GM23338 (cell line): ENCODE results near the gene RBM3. TPM values are rescaled to one million over a fixed set of nuclear protein-coding genes. Genes with fewer than 3 reads are reported as not detected.

Source experiments
- ATAC-seq: fragments of 200-7000 bp; cut with Tn5 transposase; 3 replicates; pipeline ENCODE4 v1.9.1; 2020
- DNase-seq: peaks from one replicate; pipeline ENCODE4 v3.0.0-alpha.2; 2015; ENCODE audit warnings: low spot score
- H2AFZ ChIP-seq: fragments of 200-600 bp; sonication (generic); 2 replicates; pipeline ENCODE4 v1.8.0; 2016; ENCODE audit warnings: antibody characterized with exemption, mild to moderate bottlenecking, moderate library complexity
- H3F3A ChIP-seq: fragments of 200-600 bp; sonication (generic); replicated peaks from 2 replicates; pipeline ENCODE4 v1.8.0; 2017; ENCODE audit warnings: antibody characterized with exemption, mixed run types, low read depth
- H3K27ac ChIP-seq: fragments of 200-600 bp; sonication (generic); 2 replicates; pipeline ENCODE4 v1.6.1; 2016; ENCODE audit warnings: low read depth
- H3K27me3 ChIP-seq: fragments of 200-600 bp; sonication (generic); 2 replicates; pipeline ENCODE4 v1.8.0; 2016; ENCODE audit warnings: mild to moderate bottlenecking, mixed run types, moderate library complexity; ENCODE audit not compliant: insufficient read depth
- H3K36me3 ChIP-seq: fragments of 200-600 bp; sonication (generic); 2 replicates; pipeline ENCODE4 v1.8.0; 2016; ENCODE audit warnings: mild to moderate bottlenecking; ENCODE audit not compliant: insufficient read depth
- H3K4me1 ChIP-seq: fragments of 200-600 bp; sonication (generic); 2 replicates; pipeline ENCODE4 v1.8.0; 2016; ENCODE audit warnings: mild to moderate bottlenecking, moderate library complexity; ENCODE audit not compliant: insufficient read depth
- H3K4me2 ChIP-seq: fragments of 200-600 bp; sonication (generic); 2 replicates; pipeline ENCODE4 v1.7.1; 2017; ENCODE audit warnings: mixed run types
- H3K4me3 ChIP-seq: fragments of 200-600 bp; sonication (generic); 2 replicates; pipeline ENCODE4 v1.6.1; 2016; ENCODE audit warnings: mixed run types
- H3K79me2 ChIP-seq: fragments of 200-600 bp; sonication (generic); replicated peaks from 2 replicates; pipeline ENCODE4 v1.8.0; 2017; ENCODE audit warnings: mild to moderate bottlenecking; ENCODE audit not compliant: insufficient read depth
- H3K9me2 ChIP-seq: fragments of 200-600 bp; sonication (generic); 2 replicates; pipeline ENCODE4 v1.8.0; 2017; ENCODE audit not compliant: insufficient read depth
- H4K20me1 ChIP-seq: fragments of 200-600 bp; sonication (generic); replicated peaks from 2 replicates; pipeline ENCODE4 v1.8.0; 2017; ENCODE audit warnings: mild to moderate bottlenecking; ENCODE audit not compliant: insufficient read depth
- H3K27ac Mint-ChIP-seq: 2 replicates; pipeline ENCODE4 v1.8.0; 2020; ENCODE audit warnings: inconsistent platforms, mild to moderate bottlenecking, moderate library complexity, mixed read lengths
- H3K27me3 Mint-ChIP-seq: 3 replicates; pipeline ENCODE4 v1.8.0; 2022; ENCODE audit warnings: low read depth, mild to moderate bottlenecking, moderate library complexity, mixed read lengths, inconsistent platforms; ENCODE audit not compliant: insufficient read depth, poor library complexity
- H3K36me3 Mint-ChIP-seq: 3 replicates; pipeline ENCODE4 v1.8.0; 2021; ENCODE audit warnings: low read depth, mild to moderate bottlenecking, inconsistent platforms, moderate library complexity, mixed read lengths
- H3K4me1 Mint-ChIP-seq: 3 replicates; pipeline ENCODE4 v1.8.0; 2020; ENCODE audit warnings: mild to moderate bottlenecking, inconsistent platforms, mixed read lengths
- H3K4me3 Mint-ChIP-seq: 3 replicates; pipeline ENCODE4 v1.8.0; 2021; ENCODE audit warnings: moderate library complexity, mild to moderate bottlenecking, inconsistent platforms, mixed read lengths
- H3K9me3 Mint-ChIP-seq: 3 replicates; pipeline ENCODE4 v1.8.0; 2020; ENCODE audit warnings: moderate library complexity, mild to moderate bottlenecking, inconsistent platforms, mixed read lengths
- CREB1 ChIP-seq: fragments of 250-450 bp; sonication (Bioruptor Pico); IDR thresholded peaks from 2 replicates; pipeline ENCODE4 v1.5.0; 2020; ENCODE audit warnings: low read depth, mild to moderate bottlenecking, moderate library complexity
- EZH2 ChIP-seq: fragments of 200-600 bp; sonication (generic); IDR thresholded peaks from one replicate; pipeline ENCODE4 v1.8.0; 2017; ENCODE audit warnings: antibody characterized with exemption, mild to moderate bottlenecking, low read depth; ENCODE audit not compliant: unreplicated experiment
- EZH2phosphoT487 ChIP-seq: fragments of 200-600 bp; sonication (generic); IDR thresholded peaks from one replicate; pipeline ENCODE4 v1.8.1; 2018; ENCODE audit warnings: antibody characterized with exemption; ENCODE audit not compliant: unreplicated experiment
- JUNB ChIP-seq: IDR thresholded peaks from one replicate; pipeline ENCODE4 v1.6.1; 2016; ENCODE audit warnings: antibody characterized with exemption; ENCODE audit not compliant: unreplicated experiment
- NANOG ChIP-seq: IDR thresholded peaks from 2 replicates; pipeline ENCODE4 v1.6.1; 2016; ENCODE audit warnings: antibody characterized with exemption, borderline replicate concordance
- POLR2AphosphoS5 ChIP-seq: IDR thresholded peaks from 2 replicates; pipeline ENCODE4 v1.6.1; 2016; ENCODE audit warnings: antibody characterized with exemption, low read depth
- STAT1 ChIP-seq: IDR thresholded peaks from one replicate; pipeline ENCODE4 v1.6.1; 2016; ENCODE audit warnings: antibody characterized with exemption; ENCODE audit not compliant: unreplicated experiment
- ZNF114 ChIP-seq: fragments of 250-450 bp; sonication (Bioruptor Pico); IDR thresholded peaks from 2 replicates; pipeline ENCODE4 v1.5.0; 2020; ENCODE audit warnings: mild to moderate bottlenecking, moderate library complexity
- ZNF331 ChIP-seq: fragments of 250-450 bp; sonication (Bioruptor Pico); IDR thresholded peaks from 2 replicates; pipeline ENCODE4 v1.5.0; 2020; ENCODE audit warnings: low read depth, mild to moderate bottlenecking, moderate library complexity
- polyA plus RNA-seq: library from polyadenylated mRNA; unstranded; fragments of >200 nt; fragmentation: Nextera tagmentation; extraction: Ambion mirVana; gene quantifications from 2 replicates; pipeline ENCODE4 v1.2.1, GENCODE V29; 2016
- total RNA-seq: library from RNA; depleted of rRNA; stranded (reverse); fragments of >200 nt; shearing (Covaris generic); gene quantifications from 2 replicates; pipeline ENCODE4 v1.2.3, GENCODE V29; 2014
- TF ChIP-seq, protein P1 (sequence below): IDR thresholded peaks from 2 replicates; pipeline ENCODE4 v1.6.1; 2016; ENCODE audit warnings: antibody characterized with exemption
- TF ChIP-seq, protein P2 (sequence below): fragments of 250-450 bp; sonication (Bioruptor Pico); IDR thresholded peaks from 2 replicates; pipeline ENCODE4 v1.5.0; 2020; ENCODE audit warnings: mild to moderate bottlenecking, moderate library complexity
- TF ChIP-seq, protein P3 (sequence below), 2 experiments: fragments of 200-600 bp in 1 of 2; sonication (generic) in 1 of 2; conservative IDR thresholded peaks; 2 replicates each; pipeline versions ENCODE4 v1.5.1 to v1.6.1; 2016 to 2017; ENCODE audit warnings: antibody characterized with exemption in 2 of 2, low read depth in 2 of 2, mild to moderate bottlenecking in 2 of 2, moderate library complexity in 1 of 2
- TF ChIP-seq, protein P4 (sequence below): IDR thresholded peaks from one replicate; pipeline ENCODE4 v1.6.1; 2018; ENCODE audit warnings: antibody characterized with exemption; ENCODE audit not compliant: unreplicated experiment

The RBM3 gene
- total and polyA plus RNA-seq, 2 experiments from 2014 or later, result 77.5 to 103 TPM

GRCh38 chrX:48560056-48560455 is 14.2 kb upstream of the RBM3 start:
- Mint-ChIP-seq H3K27me3 (no peaks in the 10 kb centered on the region), H3K4me1 (no peaks in the 10 kb centered on the region), H3K36me3 (peaks cover 12% of the 10 kb centered on the region; the same call in 2 of the 3 replicates), H3K4me3 (no peak overlapping the region), H3K27ac (no peak overlapping the region), H3K9me3 (no peaks in the 10 kb centered on the region)
- Histone ChIP-seq H3K4me1 (no peaks in the 10 kb centered on the region), H3K4me3 (no peak overlapping the region), H3K36me3 (no peaks in the 10 kb centered on the region), H3K27me3 (no peaks in the 10 kb centered on the region), H3K4me2 (no peak overlapping the region), H3K79me2 (no peaks in the 10 kb centered on the region), H3F3A (no peaks in the 10 kb centered on the region), H3K27ac (no peak overlapping the region), H3K9me2 (no peaks in the 10 kb centered on the region), H2AFZ (no peak overlapping the region), H4K20me1 (no peaks in the 10 kb centered on the region)
- DNase-seq (no peak), ATAC-seq (no peak)
- TF ChIP-seq ZNF331 (CRISPR knock-in tag) (no peak), CREB1 (CRISPR knock-in tag) (no peak), EZH2 (no peak), ZNF114 (CRISPR knock-in tag) (no peak), JUNB (no peak), POLR2AphosphoS5 (no peak), EZH2phosphoT487 (no peak), NANOG (no peak), STAT1 (no peak)
- TF ChIP-seq, protein P1, sequence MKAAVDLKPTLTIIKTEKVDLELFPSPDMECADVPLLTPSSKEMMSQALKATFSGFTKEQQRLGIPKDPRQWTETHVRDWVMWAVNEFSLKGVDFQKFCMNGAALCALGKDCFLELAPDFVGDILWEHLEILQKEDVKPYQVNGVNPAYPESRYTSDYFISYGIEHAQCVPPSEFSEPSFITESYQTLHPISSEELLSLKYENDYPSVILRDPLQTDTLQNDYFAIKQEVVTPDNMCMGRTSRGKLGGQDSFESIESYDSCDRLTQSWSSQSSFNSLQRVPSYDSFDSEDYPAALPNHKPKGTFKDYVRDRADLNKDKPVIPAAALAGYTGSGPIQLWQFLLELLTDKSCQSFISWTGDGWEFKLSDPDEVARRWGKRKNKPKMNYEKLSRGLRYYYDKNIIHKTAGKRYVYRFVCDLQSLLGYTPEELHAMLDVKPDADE, result no peak
- TF ChIP-seq, protein P2, sequence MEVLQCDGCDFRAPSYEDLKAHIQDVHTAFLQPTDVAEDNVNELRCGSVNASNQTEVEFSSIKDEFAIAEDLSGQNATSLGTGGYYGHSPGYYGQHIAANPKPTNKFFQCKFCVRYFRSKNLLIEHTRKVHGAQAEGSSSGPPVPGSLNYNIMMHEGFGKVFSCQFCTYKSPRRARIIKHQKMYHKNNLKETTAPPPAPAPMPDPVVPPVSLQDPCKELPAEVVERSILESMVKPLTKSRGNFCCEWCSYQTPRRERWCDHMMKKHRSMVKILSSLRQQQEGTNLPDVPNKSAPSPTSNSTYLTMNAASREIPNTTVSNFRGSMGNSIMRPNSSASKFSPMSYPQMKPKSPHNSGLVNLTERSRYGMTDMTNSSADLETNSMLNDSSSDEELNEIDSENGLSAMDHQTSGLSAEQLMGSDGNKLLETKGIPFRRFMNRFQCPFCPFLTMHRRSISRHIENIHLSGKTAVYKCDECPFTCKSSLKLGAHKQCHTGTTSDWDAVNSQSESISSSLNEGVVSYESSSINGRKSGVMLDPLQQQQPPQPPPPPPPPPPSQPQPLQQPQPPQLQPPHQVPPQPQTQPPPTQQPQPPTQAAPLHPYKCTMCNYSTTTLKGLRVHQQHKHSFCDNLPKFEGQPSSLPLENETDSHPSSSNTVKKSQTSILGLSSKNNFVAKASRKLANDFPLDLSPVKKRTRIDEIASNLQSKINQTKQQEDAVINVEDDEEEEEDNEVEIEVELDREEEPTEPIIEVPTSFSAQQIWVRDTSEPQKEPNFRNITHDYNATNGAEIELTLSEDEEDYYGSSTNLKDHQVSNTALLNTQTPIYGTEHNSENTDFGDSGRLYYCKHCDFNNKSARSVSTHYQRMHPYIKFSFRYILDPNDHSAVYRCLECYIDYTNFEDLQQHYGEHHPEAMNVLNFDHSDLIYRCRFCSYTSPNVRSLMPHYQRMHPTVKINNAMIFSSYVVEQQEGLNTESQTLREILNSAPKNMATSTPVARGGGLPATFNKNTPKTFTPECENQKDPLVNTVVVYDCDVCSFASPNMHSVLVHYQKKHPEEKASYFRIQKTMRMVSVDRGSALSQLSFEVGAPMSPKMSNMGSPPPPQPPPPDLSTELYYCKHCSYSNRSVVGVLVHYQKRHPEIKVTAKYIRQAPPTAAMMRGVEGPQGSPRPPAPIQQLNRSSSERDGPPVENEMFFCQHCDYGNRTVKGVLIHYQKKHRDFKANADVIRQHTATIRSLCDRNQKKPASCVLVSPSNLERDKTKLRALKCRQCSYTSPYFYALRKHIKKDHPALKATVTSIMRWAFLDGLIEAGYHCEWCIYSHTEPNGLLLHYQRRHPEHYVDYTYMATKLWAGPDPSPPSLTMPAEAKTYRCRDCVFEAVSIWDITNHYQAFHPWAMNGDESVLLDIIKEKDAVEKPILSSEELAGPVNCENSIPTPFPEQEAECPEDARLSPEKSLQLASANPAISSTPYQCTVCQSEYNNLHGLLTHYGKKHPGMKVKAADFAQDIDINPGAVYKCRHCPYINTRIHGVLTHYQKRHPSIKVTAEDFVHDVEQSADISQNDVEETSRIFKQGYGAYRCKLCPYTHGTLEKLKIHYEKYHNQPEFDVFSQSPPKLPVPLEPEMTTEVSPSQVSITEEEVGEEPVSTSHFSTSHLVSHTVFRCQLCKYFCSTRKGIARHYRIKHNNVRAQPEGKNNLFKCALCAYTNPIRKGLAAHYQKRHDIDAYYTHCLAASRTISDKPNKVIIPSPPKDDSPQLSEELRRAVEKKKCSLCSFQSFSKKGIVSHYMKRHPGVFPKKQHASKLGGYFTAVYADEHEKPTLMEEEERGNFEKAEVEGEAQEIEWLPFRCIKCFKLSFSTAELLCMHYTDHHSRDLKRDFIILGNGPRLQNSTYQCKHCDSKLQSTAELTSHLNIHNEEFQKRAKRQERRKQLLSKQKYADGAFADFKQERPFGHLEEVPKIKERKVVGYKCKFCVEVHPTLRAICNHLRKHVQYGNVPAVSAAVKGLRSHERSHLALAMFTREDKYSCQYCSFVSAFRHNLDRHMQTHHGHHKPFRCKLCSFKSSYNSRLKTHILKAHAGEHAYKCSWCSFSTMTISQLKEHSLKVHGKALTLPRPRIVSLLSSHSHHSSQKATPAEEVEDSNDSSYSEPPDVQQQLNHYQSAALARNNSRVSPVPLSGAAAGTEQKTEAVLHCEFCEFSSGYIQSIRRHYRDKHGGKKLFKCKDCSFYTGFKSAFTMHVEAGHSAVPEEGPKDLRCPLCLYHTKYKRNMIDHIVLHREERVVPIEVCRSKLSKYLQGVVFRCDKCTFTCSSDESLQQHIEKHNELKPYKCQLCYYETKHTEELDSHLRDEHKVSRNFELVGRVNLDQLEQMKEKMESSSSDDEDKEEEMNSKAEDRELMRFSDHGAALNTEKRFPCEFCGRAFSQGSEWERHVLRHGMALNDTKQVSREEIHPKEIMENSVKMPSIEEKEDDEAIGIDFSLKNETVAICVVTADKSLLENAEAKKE, result no peak
- TF ChIP-seq, protein P3, sequence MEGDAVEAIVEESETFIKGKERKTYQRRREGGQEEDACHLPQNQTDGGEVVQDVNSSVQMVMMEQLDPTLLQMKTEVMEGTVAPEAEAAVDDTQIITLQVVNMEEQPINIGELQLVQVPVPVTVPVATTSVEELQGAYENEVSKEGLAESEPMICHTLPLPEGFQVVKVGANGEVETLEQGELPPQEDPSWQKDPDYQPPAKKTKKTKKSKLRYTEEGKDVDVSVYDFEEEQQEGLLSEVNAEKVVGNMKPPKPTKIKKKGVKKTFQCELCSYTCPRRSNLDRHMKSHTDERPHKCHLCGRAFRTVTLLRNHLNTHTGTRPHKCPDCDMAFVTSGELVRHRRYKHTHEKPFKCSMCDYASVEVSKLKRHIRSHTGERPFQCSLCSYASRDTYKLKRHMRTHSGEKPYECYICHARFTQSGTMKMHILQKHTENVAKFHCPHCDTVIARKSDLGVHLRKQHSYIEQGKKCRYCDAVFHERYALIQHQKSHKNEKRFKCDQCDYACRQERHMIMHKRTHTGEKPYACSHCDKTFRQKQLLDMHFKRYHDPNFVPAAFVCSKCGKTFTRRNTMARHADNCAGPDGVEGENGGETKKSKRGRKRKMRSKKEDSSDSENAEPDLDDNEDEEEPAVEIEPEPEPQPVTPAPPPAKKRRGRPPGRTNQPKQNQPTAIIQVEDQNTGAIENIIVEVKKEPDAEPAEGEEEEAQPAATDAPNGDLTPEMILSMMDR (conservative IDR thresholded peaks at IDR 0.05; ENCODE audit: low read depth in 2 of 2), result no peak
- TF ChIP-seq, protein P4, sequence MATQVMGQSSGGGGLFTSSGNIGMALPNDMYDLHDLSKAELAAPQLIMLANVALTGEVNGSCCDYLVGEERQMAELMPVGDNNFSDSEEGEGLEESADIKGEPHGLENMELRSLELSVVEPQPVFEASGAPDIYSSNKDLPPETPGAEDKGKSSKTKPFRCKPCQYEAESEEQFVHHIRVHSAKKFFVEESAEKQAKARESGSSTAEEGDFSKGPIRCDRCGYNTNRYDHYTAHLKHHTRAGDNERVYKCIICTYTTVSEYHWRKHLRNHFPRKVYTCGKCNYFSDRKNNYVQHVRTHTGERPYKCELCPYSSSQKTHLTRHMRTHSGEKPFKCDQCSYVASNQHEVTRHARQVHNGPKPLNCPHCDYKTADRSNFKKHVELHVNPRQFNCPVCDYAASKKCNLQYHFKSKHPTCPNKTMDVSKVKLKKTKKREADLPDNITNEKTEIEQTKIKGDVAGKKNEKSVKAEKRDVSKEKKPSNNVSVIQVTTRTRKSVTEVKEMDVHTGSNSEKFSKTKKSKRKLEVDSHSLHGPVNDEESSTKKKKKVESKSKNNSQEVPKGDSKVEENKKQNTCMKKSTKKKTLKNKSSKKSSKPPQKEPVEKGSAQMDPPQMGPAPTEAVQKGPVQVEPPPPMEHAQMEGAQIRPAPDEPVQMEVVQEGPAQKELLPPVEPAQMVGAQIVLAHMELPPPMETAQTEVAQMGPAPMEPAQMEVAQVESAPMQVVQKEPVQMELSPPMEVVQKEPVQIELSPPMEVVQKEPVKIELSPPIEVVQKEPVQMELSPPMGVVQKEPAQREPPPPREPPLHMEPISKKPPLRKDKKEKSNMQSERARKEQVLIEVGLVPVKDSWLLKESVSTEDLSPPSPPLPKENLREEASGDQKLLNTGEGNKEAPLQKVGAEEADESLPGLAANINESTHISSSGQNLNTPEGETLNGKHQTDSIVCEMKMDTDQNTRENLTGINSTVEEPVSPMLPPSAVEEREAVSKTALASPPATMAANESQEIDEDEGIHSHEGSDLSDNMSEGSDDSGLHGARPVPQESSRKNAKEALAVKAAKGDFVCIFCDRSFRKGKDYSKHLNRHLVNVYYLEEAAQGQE, result no peak
